Activated T-helper 1 cell treated with anti-CD3 and anti-CD28 coated beads, Interleukin-2, amount 50 U/mL, for 16 hours (primary cell): Measurements from ENCODE around the gene STON2.
"Not testable (repeated sequence)": the region's sequence is repeated elsewhere in the genome, so short reads cannot be mapped to it uniquely, and the experiment has no call there.

Experiments
- DNase-seq, 2 donors: peaks; one replicate each; pipeline ENCODE4 v3.0.0-alpha.2; 2020; ENCODE audit warnings: low read depth in 1 of 2, low spot score in 1 of 2

STON2 gene

GRCh38 chr14:81223788-81224187, 176.3 kb downstream of the STON2 start:
- not testable (repeated sequence) for DNase-seq

GRCh38 chr14:81222691-81223090, 177.4 kb downstream of the STON2 start:
- no peak for DNase-seq

DNA sequence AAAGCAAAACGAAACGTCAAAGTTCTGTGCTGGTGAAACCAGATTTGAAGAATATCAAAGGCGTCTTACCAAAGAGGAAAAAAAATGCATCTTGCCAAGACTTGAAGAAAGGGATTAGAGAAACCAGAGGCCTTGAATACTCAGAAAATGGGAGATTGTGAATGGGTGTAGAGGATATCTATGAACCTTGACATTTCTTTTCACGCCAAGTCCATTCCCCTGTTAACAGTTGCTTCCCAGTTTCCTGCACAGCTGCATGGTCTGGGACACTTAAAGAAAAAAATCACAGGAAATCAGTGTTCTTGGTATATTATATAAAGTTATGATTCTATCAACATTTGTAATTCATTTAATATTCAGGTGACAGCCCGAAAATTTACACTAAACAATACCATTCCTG, 178.0 kb downstream of the STON2 start:
- no peak for DNase-seq

DNA sequence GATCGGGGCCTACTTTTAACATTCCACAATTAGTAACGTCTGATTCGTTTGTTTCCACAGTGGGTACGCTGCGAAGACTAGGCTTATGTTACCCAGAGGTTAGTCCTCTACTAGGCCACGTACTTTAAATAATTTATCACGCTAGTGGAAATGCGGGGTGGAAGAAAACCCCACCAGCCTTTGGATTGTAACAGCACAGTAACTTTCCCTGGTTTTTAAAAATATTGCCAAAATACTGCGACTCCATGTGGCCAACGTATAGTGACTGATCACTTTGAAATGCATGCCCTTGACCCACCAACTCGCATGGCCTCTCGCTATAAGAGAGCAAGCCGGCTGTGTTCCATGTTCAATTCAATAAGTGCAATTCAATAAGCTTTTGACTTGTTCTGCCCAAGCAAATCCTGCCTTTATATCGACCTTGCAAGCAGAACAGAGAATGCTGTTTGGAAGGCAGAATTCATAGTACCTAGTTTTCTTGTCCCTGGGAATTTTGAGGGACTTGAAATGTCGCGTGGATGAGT, 178.5 kb downstream of the STON2 start:
- no peak for DNase-seq

GRCh38 chr14:81220830-81221578, 179.1 kb downstream of the STON2 start, which contains the start of gene GTF2A1:
Gene GTF2A1 (minus strand): TSS chr14:81220959. CDS start chr14:81220518, 441 bp downstream.
- peak; percentile 92 to 95 for DNase-seq

DNA sequence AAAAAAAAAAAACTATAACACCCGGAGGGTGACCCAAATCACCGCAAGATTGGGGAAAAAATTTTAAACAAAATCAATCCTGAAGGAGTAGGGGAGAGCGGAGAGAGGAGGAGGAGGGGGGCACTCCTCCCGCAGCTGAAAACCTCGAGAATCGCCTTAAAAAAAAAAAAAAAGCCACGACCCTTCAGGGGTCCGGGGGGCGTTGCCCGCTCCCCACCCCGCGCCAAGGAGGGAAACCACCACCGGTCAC, 179.6 kb downstream of the STON2 start:
- DNase-seq = no peak

- DNase-seq = peak in 1 of 2 donors; percentile 20
Measured at GRCh38 chr14:81219759-81220579, 180.2 kb downstream of the STON2 start.

- DNase-seq = peak; percentile 73 to 76
Measured at GRCh38 chr14:81219210-81219758, 180.8 kb downstream of the STON2 start.

DNA sequence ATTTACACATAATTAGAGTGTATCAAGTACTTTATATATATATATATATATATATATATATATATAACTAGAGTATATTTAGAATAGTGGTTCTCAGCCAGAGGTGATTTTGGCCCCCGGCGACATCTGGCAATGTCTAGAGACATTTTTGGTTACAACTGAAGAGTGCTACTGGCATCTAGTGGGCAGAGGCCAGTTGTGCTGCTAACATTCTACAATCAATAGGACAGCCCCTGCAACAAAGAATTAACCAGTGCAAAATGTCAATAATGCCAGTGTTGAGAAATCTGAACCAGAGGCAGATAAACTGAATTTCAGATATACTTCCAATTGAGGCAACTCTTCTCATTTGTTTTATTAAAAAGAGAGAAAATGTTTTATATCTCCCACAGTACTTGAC, 188.3 kb downstream of the STON2 start:
- DNase-seq = no peak
